Adipocyte (in vitro differentiated cells): ENCODE results near the gene RNF13.
"Not testable (repeated sequence)": the region's sequence is repeated elsewhere in the genome, so short reads cannot be mapped to it uniquely, and the experiment has no call there.

Experiments
- DNase-seq: peaks from one replicate; pipeline ENCODE4 v3.0.0-alpha.2; 2015; ENCODE audit warnings: low read depth
- H3K27me3 ChIP-seq: replicated peaks from 2 replicates; pipeline ENCODE4 v1.7.0; 2013; ENCODE audit warnings: mild to moderate bottlenecking, low read length, moderate library complexity; ENCODE audit not compliant: control insufficient read depth, insufficient read depth
- H3K36me3 ChIP-seq: 2 replicates; pipeline ENCODE4 v1.7.0; 2013; ENCODE audit warnings: low read length, mild to moderate bottlenecking, moderate library complexity; ENCODE audit not compliant: control insufficient read depth, insufficient read depth, severe bottlenecking
- H3K4me1 ChIP-seq: 2 replicates; pipeline ENCODE4 v1.7.0; 2013; ENCODE audit warnings: mild to moderate bottlenecking, low read length, moderate library complexity; ENCODE audit not compliant: control insufficient read depth, insufficient read depth
- H3K4me3 ChIP-seq: 2 replicates; pipeline ENCODE4 v1.7.0; 2013; ENCODE audit warnings: mild to moderate bottlenecking, low read length, moderate library complexity
- H3K9ac ChIP-seq: 2 replicates; pipeline ENCODE4 v1.7.0; 2013; ENCODE audit warnings: mild to moderate bottlenecking, low read length, moderate library complexity
- H3K9me3 ChIP-seq: 2 replicates; pipeline ENCODE4 v1.7.0; 2013; ENCODE audit warnings: mild to moderate bottlenecking, low read length, moderate library complexity; ENCODE audit not compliant: control insufficient read depth

Gene RNF13

DNA sequence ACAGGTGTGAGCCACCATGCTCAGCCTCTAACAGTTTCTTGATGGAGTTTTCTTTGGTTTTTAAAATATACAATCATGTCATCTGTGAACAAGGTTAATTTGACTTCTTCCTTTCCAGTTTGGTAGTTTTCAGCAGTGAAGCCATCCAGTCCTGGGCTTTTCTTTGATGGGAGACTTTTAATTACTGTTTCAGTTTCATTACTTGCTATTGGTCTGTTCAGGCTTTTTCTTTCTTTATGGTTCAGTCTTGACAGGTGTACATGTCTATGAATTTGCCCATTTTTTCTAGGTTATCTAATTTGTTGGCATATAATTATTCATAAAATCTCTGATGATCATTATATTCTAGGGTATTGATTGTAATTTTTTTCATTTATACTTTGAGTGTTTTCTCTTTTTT lies 120.8 kb downstream of the RNF13 start:
- no peak for DNase-seq
- H3K4me3 ChIP-seq = no peak overlapping the region
- no peaks in the 10 kb centered on the region for H3K9me3 ChIP-seq
- peaks cover 18% of the 10 kb centered on the region for H3K4me1 ChIP-seq
- no peaks in the 10 kb centered on the region for H3K27me3 ChIP-seq
- H3K36me3 ChIP-seq = peaks cover 10% of the 10 kb centered on the region
- H3K9ac ChIP-seq = no peak overlapping the region

DNA sequence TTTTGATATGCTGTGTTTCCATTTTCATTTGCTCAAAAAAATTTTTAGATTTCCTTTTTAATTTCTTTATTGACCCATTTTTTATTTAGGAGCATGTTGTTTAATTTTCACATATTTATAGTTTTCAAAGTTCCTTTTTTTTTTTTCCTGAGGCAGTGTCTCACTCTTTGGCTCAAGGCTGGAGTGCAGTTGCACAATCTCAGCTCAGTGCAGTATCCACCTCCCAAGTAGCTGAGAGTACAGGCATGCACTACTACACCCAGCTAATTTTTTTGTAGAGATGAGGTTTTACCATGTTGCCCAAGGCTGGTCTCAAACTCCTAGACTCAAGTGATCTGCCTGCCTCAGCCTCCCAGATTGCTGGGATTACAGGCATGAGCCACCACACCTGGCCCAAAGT lies 121.5 kb downstream of the RNF13 start:
- Histone ChIP-seq H3K4me3 (no peak overlapping the region), H3K4me1 (peaks cover 24% of the 10 kb centered on the region), H3K27me3 (no peaks in the 10 kb centered on the region), H3K9me3 (no peaks in the 10 kb centered on the region), H3K9ac (no peak overlapping the region), H3K36me3 (peaks cover 5% of the 10 kb centered on the region)
- peak; percentile 89 for DNase-seq

DNA sequence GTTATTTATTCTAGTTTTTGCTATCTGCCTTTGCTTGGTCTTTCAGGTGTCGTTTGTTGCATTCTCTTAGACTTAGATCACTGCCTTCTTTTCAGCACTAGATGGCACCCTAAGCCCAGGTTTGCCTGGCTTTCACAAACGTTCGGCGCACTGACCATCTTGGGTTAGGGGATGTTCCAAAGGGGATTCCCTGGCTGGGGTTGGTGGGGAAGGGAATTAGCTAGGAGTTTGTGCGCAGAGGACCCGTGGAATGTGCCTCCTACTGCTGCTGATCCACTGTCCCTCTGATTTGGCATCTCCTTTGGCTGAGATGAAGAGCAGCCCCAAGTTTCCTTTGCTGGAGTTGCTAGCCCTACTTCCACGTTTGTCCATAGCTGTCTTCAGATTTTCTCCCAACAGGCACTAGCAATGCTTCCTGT lies 123.8 kb downstream of the RNF13 start:
- Histone ChIP-seq H3K4me1 (peaks cover 28% of the 10 kb centered on the region), H3K9ac (no peak overlapping the region), H3K36me3 (peaks cover 3% of the 10 kb centered on the region), H3K9me3 (no peaks in the 10 kb centered on the region), H3K4me3 (no peak overlapping the region), H3K27me3 (no peaks in the 10 kb centered on the region)
- DNase-seq = peak; percentile 82

DNA sequence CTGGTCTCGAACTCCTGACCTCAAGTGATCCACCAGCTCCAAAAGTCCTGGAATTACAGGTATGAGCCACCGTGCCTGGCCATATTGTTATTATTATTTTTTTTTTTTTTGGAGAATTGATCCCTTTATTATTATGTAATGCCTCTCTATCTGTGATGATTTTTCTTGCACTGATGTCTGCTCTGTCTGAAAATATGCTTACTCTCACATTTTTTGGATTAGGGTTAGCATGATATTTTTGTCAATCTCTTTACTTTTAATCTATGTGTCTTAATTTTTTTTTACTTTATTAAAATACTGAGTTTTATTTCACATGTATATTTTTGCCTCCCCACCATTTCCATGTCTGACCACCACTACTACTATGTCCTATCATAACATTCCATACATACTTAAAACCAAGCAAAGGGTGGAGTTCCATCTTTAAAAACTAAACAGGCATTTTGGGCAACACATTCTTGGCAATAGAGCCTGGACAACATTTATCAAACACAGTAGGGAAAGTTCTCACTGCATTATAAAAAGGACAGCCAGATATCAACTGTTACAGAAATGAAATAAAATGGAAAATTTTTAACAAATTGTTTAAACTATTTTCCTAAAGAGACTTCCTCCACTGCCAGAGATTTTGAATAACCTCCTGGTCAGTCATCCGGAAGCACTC lies 125.5 kb downstream of the RNF13 start:
- Histone ChIP-seq H3K4me1 (peaks cover 37% of the 10 kb centered on the region), H3K4me3 (peak overlapping the region; percentile 48), H3K9ac (peak overlapping the region; percentile 37)
- not testable (repeated sequence) for H3K36me3 ChIP-seq, H3K27me3 ChIP-seq, H3K9me3 ChIP-seq
- DNase-seq = peak; percentile 44

DNA sequence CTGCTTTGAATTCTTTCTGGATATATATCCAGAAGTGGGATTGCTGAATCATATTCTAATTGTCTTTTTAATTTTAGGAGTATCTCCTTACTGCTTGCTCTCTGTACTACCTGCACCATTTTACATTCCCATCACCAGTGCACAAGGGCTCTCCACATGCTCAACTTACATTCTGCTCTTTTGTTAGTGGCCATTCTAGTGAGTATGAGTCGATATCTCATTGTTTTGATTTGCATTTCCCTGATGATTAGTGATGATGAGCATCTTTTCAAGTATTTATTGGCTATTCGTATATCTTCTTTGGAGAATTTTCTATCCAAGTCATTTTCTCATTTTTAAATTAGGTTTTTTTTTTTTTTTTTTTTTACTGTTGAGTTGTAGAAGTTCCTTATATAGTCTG lies 128.2 kb downstream of the RNF13 start:
- peaks cover 26% of the 10 kb centered on the region for H3K4me1 ChIP-seq
- H3K9ac ChIP-seq = no peak overlapping the region
- no peak for DNase-seq
- H3K36me3 ChIP-seq = peaks cover 3% of the 10 kb centered on the region
- no peak overlapping the region for H3K4me3 ChIP-seq
- H3K27me3 ChIP-seq = no peaks in the 10 kb centered on the region
- no peaks in the 10 kb centered on the region for H3K9me3 ChIP-seq

DNA sequence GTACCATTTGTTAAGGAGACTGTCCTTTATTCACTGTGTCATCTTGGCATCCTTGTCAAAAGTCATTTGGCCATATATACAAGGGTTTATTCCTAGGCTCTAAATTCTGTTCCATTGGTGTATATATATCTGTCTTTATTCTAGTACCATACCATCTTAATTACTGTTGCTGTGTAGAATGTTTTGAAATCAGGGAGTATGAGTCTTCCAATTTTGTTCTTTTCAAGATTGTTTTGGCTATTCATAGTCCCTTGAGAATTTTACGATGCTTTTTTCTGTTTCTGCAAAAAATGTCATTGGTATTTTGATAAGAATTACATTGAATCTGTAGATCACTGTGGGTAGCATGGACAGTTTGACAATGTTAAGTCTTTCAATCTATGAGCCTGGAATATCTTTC lies 128.9 kb downstream of the RNF13 start:
- Histone ChIP-seq H3K4me1 (peaks cover 25% of the 10 kb centered on the region), H3K9me3 (no peaks in the 10 kb centered on the region), H3K36me3 (peaks cover 4% of the 10 kb centered on the region), H3K27me3 (no peaks in the 10 kb centered on the region), H3K9ac (no peak overlapping the region), H3K4me3 (no peak overlapping the region)
- DNase-seq = no peak

DNA sequence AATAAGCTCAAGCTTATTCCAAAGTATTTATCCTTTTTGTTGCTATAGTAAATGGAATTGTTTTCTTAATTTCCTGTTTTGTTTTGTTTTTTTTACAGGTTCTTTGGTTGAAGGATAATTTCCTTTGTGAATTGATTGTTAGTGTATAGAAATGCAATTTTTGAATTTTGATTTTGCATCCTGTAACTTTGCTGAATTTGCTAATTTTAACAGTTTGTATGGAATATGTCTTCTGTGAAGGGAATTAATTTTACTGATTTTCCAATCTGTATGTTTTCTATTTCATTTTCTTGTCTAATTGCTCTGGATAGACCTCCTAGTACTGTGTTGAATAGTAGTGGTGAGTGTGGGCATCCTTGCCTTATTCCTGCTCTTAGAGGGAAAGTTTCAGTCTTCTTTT lies 129.4 kb downstream of the RNF13 start:
- H3K9me3 ChIP-seq = no peaks in the 10 kb centered on the region
- peaks cover 4% of the 10 kb centered on the region for H3K36me3 ChIP-seq
- no peaks in the 10 kb centered on the region for H3K27me3 ChIP-seq
- no peak overlapping the region for H3K9ac ChIP-seq
- no peak for DNase-seq
- peaks cover 22% of the 10 kb centered on the region for H3K4me1 ChIP-seq
- no peak overlapping the region for H3K4me3 ChIP-seq

DNA sequence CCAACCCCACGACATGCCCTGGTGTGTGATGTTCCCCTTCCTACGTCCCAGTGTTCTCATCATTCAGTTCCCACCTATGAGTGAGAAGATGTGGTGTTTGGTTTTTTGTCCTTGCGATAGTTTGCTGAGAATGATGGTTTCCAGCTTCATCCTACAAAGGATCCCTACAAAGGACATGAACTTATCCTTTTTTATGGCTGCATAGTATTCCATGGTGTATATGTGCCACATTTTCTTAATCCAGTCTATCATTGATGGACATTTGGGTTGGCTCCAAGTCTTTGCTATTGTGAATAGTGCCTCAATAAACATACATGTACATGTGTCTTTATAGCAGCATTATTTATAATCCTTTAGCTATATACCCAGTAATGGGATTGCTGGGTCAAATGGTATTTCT lies 131.0 kb downstream of the RNF13 start:
- DNase-seq, H3K9ac ChIP-seq, H3K36me3 ChIP-seq, H3K4me3 ChIP-seq, H3K9me3 ChIP-seq, H3K27me3 ChIP-seq: not testable (repeated sequence)
- peaks cover 19% of the 10 kb centered on the region for H3K4me1 ChIP-seq

DNA sequence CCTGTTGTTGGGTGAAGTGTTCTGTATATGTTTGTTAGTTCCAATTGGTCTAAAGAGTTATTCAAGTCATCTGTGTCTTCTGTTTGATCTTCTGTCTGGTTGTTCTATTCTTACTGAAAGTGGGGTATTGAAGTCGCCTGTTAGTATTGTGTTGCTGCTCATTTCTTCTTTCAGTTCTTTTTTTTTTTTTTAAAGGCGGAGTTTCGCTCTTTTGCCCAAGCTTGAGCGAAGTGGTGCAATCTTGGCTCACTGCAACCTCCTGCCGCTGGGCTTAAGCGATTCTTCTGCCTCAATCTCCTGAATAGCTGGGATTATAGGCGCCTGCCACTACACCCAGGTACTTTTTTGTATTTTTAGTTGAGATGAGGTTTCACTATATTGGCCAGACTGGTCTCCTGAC lies 134.2 kb downstream of the RNF13 start:
- Histone ChIP-seq H3K9me3 (no peaks in the 10 kb centered on the region), H3K9ac (no peak overlapping the region), H3K36me3 (peaks cover 28% of the 10 kb centered on the region), H3K27me3 (no peaks in the 10 kb centered on the region), H3K4me1 (peaks cover 5% of the 10 kb centered on the region), H3K4me3 (no peak overlapping the region)
- DNase-seq = no peak

DNA sequence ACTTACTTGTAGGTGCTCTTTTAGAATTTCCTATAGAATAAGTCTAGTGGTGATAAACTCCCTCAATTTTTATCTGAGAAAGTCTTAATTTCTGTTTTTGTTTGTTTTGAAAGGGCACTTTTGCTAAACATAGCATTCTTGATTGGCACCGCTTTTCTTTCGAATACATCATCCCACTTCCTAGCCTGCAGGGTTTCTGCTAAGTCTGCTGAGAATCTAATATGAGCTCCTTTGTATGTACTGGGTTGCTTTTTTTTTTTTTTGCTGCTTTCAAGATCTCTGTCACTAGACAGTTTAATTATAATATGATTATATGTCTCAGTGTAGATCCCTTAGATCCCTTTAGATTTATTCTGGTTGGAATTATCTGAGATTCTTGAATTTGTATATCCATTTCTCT lies 136.2 kb downstream of the RNF13 start:
- no peak for DNase-seq
- Histone ChIP-seq H3K27me3 (no peaks in the 10 kb centered on the region), H3K36me3 (peaks cover 34% of the 10 kb centered on the region), H3K9ac (no peak overlapping the region), H3K4me3 (no peak overlapping the region), H3K9me3 (no peaks in the 10 kb centered on the region), H3K4me1 (no peaks in the 10 kb centered on the region)

DNA sequence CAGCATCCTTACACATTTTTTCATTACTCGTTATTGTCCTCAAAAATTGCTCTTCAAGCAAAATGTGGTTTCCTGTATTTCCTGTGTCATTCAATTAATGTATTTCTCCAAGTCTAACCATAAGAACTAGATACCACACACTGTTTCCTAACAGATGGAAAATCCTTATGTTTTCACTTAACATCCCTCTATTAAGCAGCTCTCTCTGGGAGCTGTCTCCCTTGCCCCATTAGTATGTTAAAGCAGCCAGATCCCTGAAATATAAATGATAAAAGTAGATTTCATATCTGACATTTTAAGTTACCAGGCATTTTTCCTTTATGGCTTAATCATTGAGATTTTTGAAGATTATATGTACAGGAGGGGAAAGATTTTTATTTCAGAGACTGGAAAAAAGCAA lies 141.8 kb downstream of the RNF13 start:
- Histone ChIP-seq H3K9ac (no peak overlapping the region), H3K36me3 (peaks cover 27% of the 10 kb centered on the region), H3K4me1 (peaks cover 9% of the 10 kb centered on the region), H3K4me3 (no peak overlapping the region), H3K9me3 (no peaks in the 10 kb centered on the region), H3K27me3 (no peaks in the 10 kb centered on the region)
- peak; percentile 32 for DNase-seq

DNA sequence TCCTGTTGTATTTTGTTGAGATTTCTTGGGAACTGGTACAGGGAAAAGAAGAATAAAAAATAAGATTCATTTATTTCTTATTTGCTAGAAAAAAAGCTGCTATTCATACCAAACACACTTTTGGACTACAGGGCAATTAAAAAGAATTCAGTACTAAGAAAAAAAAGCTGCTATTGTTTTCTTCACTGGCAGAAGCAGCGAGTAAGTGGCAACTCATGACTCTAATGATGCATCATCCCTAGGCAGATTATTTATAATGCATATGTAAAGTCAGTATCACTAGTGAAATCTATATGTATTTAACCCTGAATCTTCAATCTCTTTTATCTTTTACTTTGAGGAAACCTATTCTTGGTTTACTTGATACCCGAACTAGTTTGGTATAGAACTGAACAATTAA lies 142.4 kb downstream of the RNF13 start:
- Histone ChIP-seq H3K36me3 (peaks cover 29% of the 10 kb centered on the region), H3K9me3 (no peaks in the 10 kb centered on the region), H3K4me1 (peaks cover 9% of the 10 kb centered on the region), H3K9ac (no peak overlapping the region), H3K4me3 (no peak overlapping the region), H3K27me3 (no peaks in the 10 kb centered on the region)
- no peak for DNase-seq
